CD4-positive, alpha-beta T cell (primary cell): ENCODE measurements around the gene SELENBP1. TPM values are rescaled to one million over a fixed set of nuclear protein-coding genes. Genes with fewer than 3 reads are reported as not detected.
"Not testable (repeated sequence)": the region's sequence is repeated elsewhere in the genome, so short reads cannot be mapped to it uniquely, and the experiment has no call there.

ENCODE experiments used
- ATAC-seq: fragments of 200-7000 bp; cut with Tn5 transposase; one replicate; pipeline ENCODE4 v1.10.0; 2022; ENCODE audit warnings: mild to moderate bottlenecking; ENCODE audit not compliant: poor library complexity
- CTCF ChIA-PET: fragments of 350-600 bp; sonication (Branson Sonifier 250); formaldehyde crosslinking; loops from one replicate; lab custom pipeline; 2021; ENCODE audit warnings: antibody characterized with exemption, inconsistent platforms; lab: Charles Lee
- POLR2A ChIA-PET: fragments of 350-600 bp; sonication (Branson Sonifier 250); formaldehyde crosslinking; loops from one replicate; lab custom pipeline; 2021; ENCODE audit warnings: antibody characterized with exemption, inconsistent platforms; lab: Charles Lee
- DNase-seq, 14 experiments: peaks; one replicate each; pipeline ENCODE4 v3.0.0-alpha.2; 2013 to 2020; ENCODE audit warnings: mixed read lengths in 2 of 14
- H3K27ac ChIP-seq, 2 donors: one replicate each; pipeline versions ENCODE4 v1.5.1 to v1.7.0; 2013; ENCODE audit warnings: low read length in 2 of 2, low read depth in 1 of 2, mild to moderate bottlenecking in 1 of 2
- H3K27me3 ChIP-seq, 2 experiments: 1 replicate in 1 of 2; 2 replicates in 1 of 2; pipeline versions ENCODE4 v1.6.1 to v1.7.0; 2013; ENCODE audit warnings: low read length in 2 of 2, control low read depth in 1 of 2, mild to moderate bottlenecking in 1 of 2, moderate library complexity in 1 of 2; ENCODE audit not compliant: insufficient read depth in 2 of 2, control insufficient read depth in 1 of 2
- H3K36me3 ChIP-seq: one replicate; pipeline ENCODE4 v1.6.1; 2013; ENCODE audit warnings: low read length, control low read depth; ENCODE audit not compliant: insufficient read depth
- H3K4me1 ChIP-seq: one replicate; pipeline ENCODE4 v1.6.1; 2013; ENCODE audit warnings: low read length, control low read depth; ENCODE audit not compliant: insufficient read depth
- H3K4me3 ChIP-seq: one replicate; pipeline ENCODE4 v1.5.1; 2013; ENCODE audit warnings: mild to moderate bottlenecking, low read length, moderate library complexity
- H3K9me3 ChIP-seq, 2 experiments: 1 replicate in 1 of 2; 2 replicates in 1 of 2; pipeline versions ENCODE4 v1.6.1 to v1.7.0; 2013; ENCODE audit warnings: low read length in 2 of 2, mild to moderate bottlenecking in 2 of 2, control low read depth in 1 of 2, moderate library complexity in 1 of 2; ENCODE audit not compliant: control insufficient read depth in 1 of 2, insufficient read depth in 1 of 2
- H3K27ac Mint-ChIP-seq: one replicate; pipeline ENCODE4 v1.8.0; 2020; ENCODE audit warnings: mixed read lengths
- H3K27me3 Mint-ChIP-seq: one replicate; pipeline ENCODE4 v1.8.0; 2021; ENCODE audit warnings: mixed read lengths
- H3K36me3 Mint-ChIP-seq: one replicate; pipeline ENCODE4 v1.8.0; 2021; ENCODE audit warnings: low read depth, mixed read lengths
- H3K4me1 Mint-ChIP-seq: one replicate; pipeline ENCODE4 v1.8.0; 2021; ENCODE audit warnings: low read depth, mixed read lengths
- H3K4me3 Mint-ChIP-seq: one replicate; pipeline ENCODE4 v1.8.0; 2020; ENCODE audit warnings: mild to moderate bottlenecking, mixed read lengths
- H3K9me3 Mint-ChIP-seq: one replicate; pipeline ENCODE4 v1.8.0; 2020; ENCODE audit warnings: mixed read lengths
- CTCF ChIP-seq: fragments of 200-600 bp; IDR thresholded peaks from one replicate; pipeline ENCODE4 v1.8.0; 2022; ENCODE audit warnings: antibody characterized with exemption, mild to moderate bottlenecking
- intact Hi-C, 2 experiments: fragments of 100-400 bp; cut with DNase I in 1 of 2; cut with micrococcal nuclease in 1 of 2; formaldehyde crosslinking; loops; one replicate each; pipeline versions ENCODE4 v1.15.1 to v1.9.0; 2023 to 2025; cut with DNase I, micrococcal nuclease
- total RNA-seq, 174 experiments: library from RNA in 2 of 174; stranded (reverse) in 2 of 174; gene quantifications; one replicate each; pipeline ENCODE4 v1.2.3 and lab custom pipeline; 2021 to 2026

The SELENBP1 gene
- total RNA-seq, 2 experiments from 2014 or later = not detected

DNA sequence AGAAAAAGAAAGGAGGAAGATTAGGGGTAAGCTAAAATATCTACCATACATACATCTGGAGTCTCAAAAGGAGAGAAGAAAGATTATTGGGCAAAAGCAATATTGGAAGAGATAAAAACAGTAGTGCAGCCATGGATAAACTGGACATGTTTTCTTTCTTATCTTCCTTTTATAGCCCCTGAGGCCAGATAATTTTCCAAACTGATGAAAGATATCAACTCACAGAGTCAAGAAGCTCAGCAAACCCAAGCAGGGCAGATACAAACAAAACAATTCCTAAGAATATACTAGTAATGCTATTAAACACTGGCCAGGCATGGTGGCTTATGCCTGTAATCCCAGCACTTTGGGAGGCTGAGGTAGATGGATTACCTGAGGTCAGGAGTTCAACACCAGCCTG, 21.1 kb upstream of the SELENBP1 start:
- H3K27ac ChIP-seq = no peak overlapping the region
- H3K9me3 ChIP-seq = no peaks in the 10 kb centered on the region
- Mint-ChIP-seq H3K27me3 (no peaks in the 10 kb centered on the region), H3K4me3 (no peak overlapping the region), H3K36me3 (no peaks in the 10 kb centered on the region), H3K9me3 (no peaks in the 10 kb centered on the region), H3K4me1 (no peaks in the 10 kb centered on the region), H3K27ac (no peak overlapping the region)
- H3K36me3 ChIP-seq = no peaks in the 10 kb centered on the region
- CTCF ChIA-PET = no interaction called here
- intact Hi-C loops = no loop called here
- H3K4me1 ChIP-seq = peaks cover 3% of the 10 kb centered on the region
- DNase-seq = no peak
- no peak for TF ChIP-seq CTCF
- POLR2A ChIA-PET = no interaction called here
- ATAC-seq = no peak
- no peaks in the 10 kb centered on the region for H3K27me3 ChIP-seq
- H3K4me3 ChIP-seq = no peak overlapping the region

DNA sequence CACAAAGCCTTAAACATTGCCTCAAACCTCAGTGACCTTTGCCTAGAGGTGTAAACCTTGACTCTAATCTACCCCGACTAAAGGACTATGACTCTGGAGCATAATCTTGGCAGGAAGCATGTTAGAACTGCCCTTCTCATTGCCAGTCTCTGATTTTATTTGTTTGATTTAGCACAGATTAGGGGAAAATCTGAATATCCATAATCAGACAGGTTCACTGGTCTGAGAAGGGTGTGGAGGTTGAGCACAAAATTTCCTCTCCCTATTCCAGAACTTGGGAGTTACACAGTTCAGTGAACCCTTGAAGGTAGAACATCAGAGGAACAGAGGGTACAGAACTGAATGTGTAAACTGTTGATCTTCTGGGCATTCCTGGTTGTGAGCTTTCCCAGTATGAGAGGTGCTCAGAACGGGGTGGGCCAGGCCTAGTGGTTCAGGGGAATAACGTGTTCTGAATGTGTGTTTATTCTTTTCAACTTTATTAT, 18.6 kb upstream of the SELENBP1 start:
- no peak overlapping the region for H3K27ac ChIP-seq
- CTCF ChIA-PET = no interaction called here
- no peaks in the 10 kb centered on the region for H3K36me3 Mint-ChIP-seq
- no peaks in the 10 kb centered on the region for H3K9me3 ChIP-seq
- TF ChIP-seq CTCF = no peak
- H3K27me3 ChIP-seq = no peaks in the 10 kb centered on the region
- intact Hi-C loops = no loop called here
- DNase-seq (no peak), ATAC-seq (no peak)
- H3K4me1 Mint-ChIP-seq = no peaks in the 10 kb centered on the region
- POLR2A ChIA-PET = no interaction called here
- H3K27me3 Mint-ChIP-seq = no peaks in the 10 kb centered on the region
- H3K9me3 Mint-ChIP-seq = no peaks in the 10 kb centered on the region
- no peak overlapping the region for H3K4me3 ChIP-seq
- H3K4me1 ChIP-seq = no peaks in the 10 kb centered on the region
- H3K36me3 ChIP-seq = no peaks in the 10 kb centered on the region
- H3K4me3 Mint-ChIP-seq = no peak overlapping the region
- H3K27ac Mint-ChIP-seq = no peak overlapping the region

DNA sequence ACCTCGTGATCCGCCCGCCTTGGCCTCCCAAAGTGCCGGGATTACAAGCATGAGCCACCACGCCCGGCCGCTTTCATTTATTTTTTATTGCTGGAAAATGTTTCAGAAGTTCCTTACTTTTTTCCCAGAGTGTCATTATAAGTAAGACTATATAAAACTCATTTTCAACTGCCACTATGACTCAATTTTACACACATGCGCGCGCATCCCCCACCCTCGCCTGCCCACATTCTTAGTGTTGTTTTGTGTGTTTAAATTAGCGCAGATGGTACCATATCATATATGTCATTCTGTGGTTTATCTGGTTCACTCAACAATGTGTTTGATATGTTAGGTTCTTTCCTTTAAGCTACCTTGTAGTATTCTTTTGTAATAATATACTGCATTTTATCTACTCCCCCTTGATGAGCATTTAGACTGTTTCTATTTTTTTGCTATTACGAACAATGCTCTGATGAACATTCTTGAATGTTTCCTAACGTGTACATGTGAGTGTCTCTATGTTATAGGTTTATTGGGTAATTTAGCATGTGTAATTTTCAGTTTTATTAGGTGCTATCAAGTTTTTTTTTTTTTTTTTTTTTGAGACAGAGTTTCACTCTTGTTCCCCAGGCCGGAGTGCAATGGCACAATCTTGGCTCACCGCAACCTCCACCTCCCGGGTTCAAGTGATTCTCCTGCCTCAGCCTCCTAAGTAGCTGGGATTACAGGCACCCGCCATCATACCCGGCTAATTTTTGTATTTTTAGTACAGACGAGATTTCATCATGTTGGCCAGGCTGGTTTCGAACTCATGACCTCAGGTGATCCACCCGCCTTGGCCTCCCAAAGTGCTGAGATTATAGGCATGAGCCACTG, 17.9 kb upstream of the SELENBP1 start:
- intact Hi-C loops, CTCF ChIA-PET: not testable (repeated sequence)

More for the DNA sequence above, 17.9 kb upstream of the SELENBP1 start:
- H3K4me1 Mint-ChIP-seq, H3K4me1 ChIP-seq, H3K9me3 Mint-ChIP-seq, H3K4me3 ChIP-seq, H3K9me3 ChIP-seq, H3K27ac Mint-ChIP-seq, H3K36me3 Mint-ChIP-seq, DNase-seq, H3K27me3 Mint-ChIP-seq, H3K4me3 Mint-ChIP-seq, ATAC-seq, H3K27me3 ChIP-seq, H3K27ac ChIP-seq, H3K36me3 ChIP-seq, POLR2A ChIA-PET: not testable (repeated sequence)
